ENCODE results near the gene CDC40. TPM values are rescaled to one million over a fixed set of nuclear protein-coding genes. Genes with fewer than 3 reads are reported as not detected.

Gene CDC40
- total RNA-seq, 1 donor, result 27.5 TPM

DNA sequence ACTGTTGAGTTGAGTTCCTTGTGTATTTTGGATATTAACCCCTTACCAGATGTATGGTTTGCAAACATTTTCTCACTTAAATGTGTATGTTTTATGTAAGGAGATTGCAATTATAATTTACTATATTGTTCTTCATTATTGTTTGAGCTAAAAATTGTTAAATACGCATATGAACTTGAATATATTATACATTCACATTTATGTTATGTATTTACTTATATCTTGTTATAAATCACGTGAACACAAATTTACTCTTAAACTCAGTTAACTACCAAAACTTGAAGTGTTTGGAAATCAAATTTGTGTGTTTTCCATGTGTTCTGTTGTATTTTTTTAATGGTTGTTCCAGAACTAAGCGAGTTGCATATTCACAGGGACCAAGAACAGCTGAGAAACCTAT is 18.3 kb downstream of the CDC40 start:
- DNase-seq (ENCODE audit: insufficient read length, low spot score, missing footprints), result no peak
- H2AFZ ChIP-seq (ENCODE audit: low read length), result no peak overlapping the region
- H3K4me3 ChIP-seq (ENCODE audit: insufficient read depth, low read length), result no peak overlapping the region
- no peak overlapping the region for H3K27ac ChIP-seq (ENCODE audit: low read depth, low read length)
- peaks cover 4% of the 10 kb centered on the region for H4K20me1 ChIP-seq (ENCODE audit: insufficient read depth, low read length)
- H3K79me2 ChIP-seq (ENCODE audit: insufficient read depth, low read length), result peaks cover 19% of the 10 kb centered on the region
- H3K4me2 ChIP-seq (ENCODE audit: insufficient read depth, low read length), result no peak overlapping the region
- H3K36me3 ChIP-seq (ENCODE audit: insufficient read depth, low read length), result no peaks in the 10 kb centered on the region
- no peaks in the 10 kb centered on the region for H3K9me3 ChIP-seq (ENCODE audit: low read depth, low read length)
- no peaks in the 10 kb centered on the region for H3K27me3 ChIP-seq (ENCODE audit: insufficient read depth, low read length)
- TF ChIP-seq, protein P1, sequence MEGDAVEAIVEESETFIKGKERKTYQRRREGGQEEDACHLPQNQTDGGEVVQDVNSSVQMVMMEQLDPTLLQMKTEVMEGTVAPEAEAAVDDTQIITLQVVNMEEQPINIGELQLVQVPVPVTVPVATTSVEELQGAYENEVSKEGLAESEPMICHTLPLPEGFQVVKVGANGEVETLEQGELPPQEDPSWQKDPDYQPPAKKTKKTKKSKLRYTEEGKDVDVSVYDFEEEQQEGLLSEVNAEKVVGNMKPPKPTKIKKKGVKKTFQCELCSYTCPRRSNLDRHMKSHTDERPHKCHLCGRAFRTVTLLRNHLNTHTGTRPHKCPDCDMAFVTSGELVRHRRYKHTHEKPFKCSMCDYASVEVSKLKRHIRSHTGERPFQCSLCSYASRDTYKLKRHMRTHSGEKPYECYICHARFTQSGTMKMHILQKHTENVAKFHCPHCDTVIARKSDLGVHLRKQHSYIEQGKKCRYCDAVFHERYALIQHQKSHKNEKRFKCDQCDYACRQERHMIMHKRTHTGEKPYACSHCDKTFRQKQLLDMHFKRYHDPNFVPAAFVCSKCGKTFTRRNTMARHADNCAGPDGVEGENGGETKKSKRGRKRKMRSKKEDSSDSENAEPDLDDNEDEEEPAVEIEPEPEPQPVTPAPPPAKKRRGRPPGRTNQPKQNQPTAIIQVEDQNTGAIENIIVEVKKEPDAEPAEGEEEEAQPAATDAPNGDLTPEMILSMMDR (IDR thresholded peaks at IDR 0.05; ENCODE audit: extremely low read depth, low read depth, low read length), result no peak
- H3K4me1 ChIP-seq (ENCODE audit: insufficient read depth, low read length), result no peaks in the 10 kb centered on the region

GRCh38 chr6:110201151-110201884 is 21.1 kb downstream of the CDC40 start:
- H3K36me3 ChIP-seq (ENCODE audit: insufficient read depth, low read length), result no peaks in the 10 kb centered on the region
- H4K20me1 ChIP-seq (ENCODE audit: insufficient read depth, low read length), result peaks cover 4% of the 10 kb centered on the region
- H2AFZ ChIP-seq (ENCODE audit: low read length), result no peak overlapping the region
- H3K79me2 ChIP-seq (ENCODE audit: insufficient read depth, low read length), result peaks cover 22% of the 10 kb centered on the region
- no peaks in the 10 kb centered on the region for H3K27me3 ChIP-seq (ENCODE audit: insufficient read depth, low read length)
- no peak overlapping the region for H3K4me3 ChIP-seq (ENCODE audit: insufficient read depth, low read length)
- no peak for DNase-seq (ENCODE audit: insufficient read length, low spot score, missing footprints)
- no peaks in the 10 kb centered on the region for H3K9me3 ChIP-seq (ENCODE audit: low read depth, low read length)
- TF ChIP-seq, protein P1 (IDR thresholded peaks at IDR 0.05; ENCODE audit: extremely low read depth, low read depth, low read length), result no peak
- no peak overlapping the region for H3K4me2 ChIP-seq (ENCODE audit: insufficient read depth, low read length)
- no peaks in the 10 kb centered on the region for H3K4me1 ChIP-seq (ENCODE audit: insufficient read depth, low read length)
- no peak overlapping the region for H3K27ac ChIP-seq (ENCODE audit: low read depth, low read length)

- H3K79me2 ChIP-seq (ENCODE audit: insufficient read depth, low read length), result peaks cover 4% of the 10 kb centered on the region
- H3K27me3 ChIP-seq (ENCODE audit: insufficient read depth, low read length), result no peaks in the 10 kb centered on the region
- peaks cover 25% of the 10 kb centered on the region for H3K36me3 ChIP-seq (ENCODE audit: insufficient read depth, low read length)
- no peaks in the 10 kb centered on the region for H3K9me3 ChIP-seq (ENCODE audit: low read depth, low read length)
- no peak for DNase-seq (ENCODE audit: insufficient read length, low spot score, missing footprints)
- H3K27ac ChIP-seq (ENCODE audit: low read depth, low read length), result no peak overlapping the region
- no peak overlapping the region for H2AFZ ChIP-seq (ENCODE audit: low read length)
- H3K4me3 ChIP-seq (ENCODE audit: insufficient read depth, low read length), result no peak overlapping the region
- TF ChIP-seq, protein P1 (IDR thresholded peaks at IDR 0.05; ENCODE audit: extremely low read depth, low read depth, low read length), result no peak
- H3K4me1 ChIP-seq (ENCODE audit: insufficient read depth, low read length), result no peaks in the 10 kb centered on the region
- no peak overlapping the region for H3K4me2 ChIP-seq (ENCODE audit: insufficient read depth, low read length)
- no peaks in the 10 kb centered on the region for H4K20me1 ChIP-seq (ENCODE audit: insufficient read depth, low read length)
Observed at GRCh38 chr6:110207652-110208051, 27.4 kb downstream of the CDC40 start.

- Histone ChIP-seq H3K9me3 (ENCODE audit: low read depth, low read length) (no peaks in the 10 kb centered on the region), H3K27me3 (ENCODE audit: insufficient read depth, low read length) (no peaks in the 10 kb centered on the region), H3K79me2 (ENCODE audit: insufficient read depth, low read length) (no peaks in the 10 kb centered on the region), H3K4me2 (ENCODE audit: insufficient read depth, low read length) (no peak overlapping the region), H3K36me3 (ENCODE audit: insufficient read depth, low read length) (peaks cover 38% of the 10 kb centered on the region), H3K4me1 (ENCODE audit: insufficient read depth, low read length) (no peaks in the 10 kb centered on the region), H3K4me3 (ENCODE audit: insufficient read depth, low read length) (no peak overlapping the region), H3K27ac (ENCODE audit: low read depth, low read length) (no peak overlapping the region), H2AFZ (ENCODE audit: low read length) (no peak overlapping the region), H4K20me1 (ENCODE audit: insufficient read depth, low read length) (no peaks in the 10 kb centered on the region)
- TF ChIP-seq, protein P1 (IDR thresholded peaks at IDR 0.05; ENCODE audit: extremely low read depth, low read depth, low read length), result no peak
- DNase-seq (ENCODE audit: insufficient read length, low spot score, missing footprints), result no peak
Observed at GRCh38 chr6:110211753-110212152, 31.5 kb downstream of the CDC40 start.
